MG63 (cell line): Measurements from ENCODE around the gene SLC39A2. TPM values are rescaled to one million over a fixed set of nuclear protein-coding genes. Genes with fewer than 3 reads are reported as not detected.
A peak's percentile ranks its signal among the peaks of the same experiment; 100 is the strongest.
"Not testable (repeated sequence)": the region's sequence is repeated elsewhere in the genome, so short reads cannot be mapped to it uniquely, and the experiment has no call there.

Source experiments
- DNase-seq: peaks from one replicate; pipeline ENCODE4 v3.0.0-alpha.2; 2020
- H3K27me3 ChIP-seq: fragments of 250-450 bp; sonication (Bioruptor Pico); 2 replicates; pipeline ENCODE4 v1.5.1; 2020; ENCODE audit warnings: mild to moderate bottlenecking, moderate library complexity
- H3K36me3 ChIP-seq: fragments of 250-450 bp; sonication (Bioruptor Pico); 2 replicates; pipeline ENCODE4 v1.5.1; 2020; ENCODE audit warnings: mild to moderate bottlenecking, moderate library complexity
- H3K4me3 ChIP-seq: fragments of 250-450 bp; sonication (Bioruptor Pico); 2 replicates; pipeline ENCODE4 v1.5.1; 2020; ENCODE audit warnings: mild to moderate bottlenecking, moderate library complexity
- H3K9me3 ChIP-seq: fragments of 250-450 bp; sonication (Bioruptor Pico); 2 replicates; pipeline ENCODE4 v1.5.1; 2020; ENCODE audit warnings: mild to moderate bottlenecking, moderate library complexity
- total RNA-seq: library from RNA; depleted of rRNA; stranded (reverse); fragments of >200 nt; shearing (Covaris generic); gene quantifications from 2 replicates; pipeline ENCODE4 v1.2.3, GENCODE V29; 2014; ENCODE audit warnings: low replicate concordance

SLC39A2 gene
- total RNA-seq, 1 experiment from 2014 or later: not detected

GRCh38 chr14:20988717-20989470, 10.2 kb upstream of the SLC39A2 start:
- Histone ChIP-seq H3K4me3 (peak overlapping the region; percentile 31), H3K27me3 (no peaks in the 10 kb centered on the region), H3K36me3 (peaks cover 9% of the 10 kb centered on the region), H3K9me3 (no peaks in the 10 kb centered on the region)
- no peak for DNase-seq

- Histone ChIP-seq H3K4me3 (peak overlapping the region; percentile 31), H3K27me3 (no peaks in the 10 kb centered on the region), H3K36me3 (peaks cover 9% of the 10 kb centered on the region), H3K9me3 (no peaks in the 10 kb centered on the region)
- no peak for DNase-seq
Measured at GRCh38 chr14:20989471-20989786, 9.7 kb upstream of the SLC39A2 start.

GRCh38 chr14:20989787-20990600, 9.1 kb upstream of the SLC39A2 start, which contains the start of gene METTL17:
TSS of gene METTL17 (plus strand) at chr14:20989980. CDS start at chr14:20990003, 23 bp downstream.
- Histone ChIP-seq H3K27me3 (no peaks in the 10 kb centered on the region), H3K9me3 (no peaks in the 10 kb centered on the region), H3K4me3 (peak within 1 kb of the TSS; percentile 91), H3K36me3 (peaks cover 11% of the 10 kb centered on the region)
- DNase-seq: peak; percentile 92

- DNase-seq: no peak
- H3K4me3 ChIP-seq: no peak overlapping the region
- no peaks in the 10 kb centered on the region for H3K27me3 ChIP-seq
- peaks cover 12% of the 10 kb centered on the region for H3K36me3 ChIP-seq
- no peaks in the 10 kb centered on the region for H3K9me3 ChIP-seq
Measured at GRCh38 chr14:20996521-20996920, 2.6 kb upstream of the SLC39A2 start.

- Histone ChIP-seq H3K9me3 (no peaks in the 10 kb centered on the region), H3K4me3 (no peak overlapping the region), H3K27me3 (no peaks in the 10 kb centered on the region), H3K36me3 (peaks cover 6% of the 10 kb centered on the region)
- DNase-seq: no peak
Measured at GRCh38 chr14:20997115-20997514, 2.0 kb upstream of the SLC39A2 start.

GRCh38 chr14:20997564-20997963, 1.5 kb upstream of the SLC39A2 start:
- H3K27me3 ChIP-seq: no peaks in the 10 kb centered on the region
- H3K36me3 ChIP-seq: peaks cover 2% of the 10 kb centered on the region
- H3K9me3 ChIP-seq: no peaks in the 10 kb centered on the region
- H3K4me3 ChIP-seq: no peak overlapping the region
- no peak for DNase-seq

GRCh38 chr14:20998139-20998538, 954 bp upstream of the SLC39A2 start:
- Histone ChIP-seq H3K36me3 (peaks cover 2% of the 10 kb centered on the region; the same call in 1 of the 2 replicates), H3K27me3 (no peaks in the 10 kb centered on the region), H3K9me3 (no peaks in the 10 kb centered on the region), H3K4me3 (no peak overlapping the region)
- DNase-seq: no peak

- Histone ChIP-seq H3K27me3 (no peaks in the 10 kb centered on the region), H3K4me3 (no peak overlapping the region), H3K36me3 (peaks cover 2% of the 10 kb centered on the region; the same call in 1 of the 2 replicates), H3K9me3 (no peaks in the 10 kb centered on the region)
- DNase-seq: no peak
Measured at GRCh38 chr14:20999591-20999990, 498 bp downstream of the SLC39A2 start.

GRCh38 chr14:21001218-21001617, 2.1 kb downstream of the SLC39A2 start:
- Histone ChIP-seq H3K9me3 (no peaks in the 10 kb centered on the region), H3K27me3 (no peaks in the 10 kb centered on the region), H3K36me3 (no peaks in the 10 kb centered on the region), H3K4me3 (no peak overlapping the region)
- no peak for DNase-seq

- no peaks in the 10 kb centered on the region for H3K36me3 ChIP-seq
- H3K27me3 ChIP-seq: no peaks in the 10 kb centered on the region
- no peak overlapping the region for H3K4me3 ChIP-seq
- DNase-seq: no peak
- no peaks in the 10 kb centered on the region for H3K9me3 ChIP-seq
Measured at GRCh38 chr14:21003788-21004346, 4.8 kb downstream of the SLC39A2 start.

GRCh38 chr14:21009721-21010120, 10.6 kb downstream of the SLC39A2 start:
- not testable (repeated sequence) for H3K9me3 ChIP-seq, H3K36me3 ChIP-seq, H3K27me3 ChIP-seq, H3K4me3 ChIP-seq, DNase-seq

GRCh38 chr14:21011136-21011535, 12.0 kb downstream of the SLC39A2 start:
- no peaks in the 10 kb centered on the region for H3K9me3 ChIP-seq
- no peaks in the 10 kb centered on the region for H3K36me3 ChIP-seq
- no peaks in the 10 kb centered on the region for H3K27me3 ChIP-seq
- no peak overlapping the region for H3K4me3 ChIP-seq
- no peak for DNase-seq

GRCh38 chr14:21014761-21015190, 15.7 kb downstream of the SLC39A2 start:
- Histone ChIP-seq H3K36me3 (no peaks in the 10 kb centered on the region), H3K27me3 (no peaks in the 10 kb centered on the region), H3K4me3 (no peak overlapping the region)

GRCh38 chr14:21015312-21015711, 16.2 kb downstream of the SLC39A2 start:
- DNase-seq: no peak
- Histone ChIP-seq H3K36me3 (no peaks in the 10 kb centered on the region), H3K9me3 (no peaks in the 10 kb centered on the region), H3K27me3 (no peaks in the 10 kb centered on the region), H3K4me3 (no peak overlapping the region)

More at GRCh38 chr14:21014761-21015190, 15.7 kb downstream of the SLC39A2 start:
- no peaks in the 10 kb centered on the region for H3K9me3 ChIP-seq
- peak; percentile 43 for DNase-seq

GRCh38 chr14:21016413-21017190, 17.5 kb downstream of the SLC39A2 start:
- Histone ChIP-seq H3K27me3 (no peaks in the 10 kb centered on the region), H3K9me3 (no peaks in the 10 kb centered on the region), H3K36me3 (no peaks in the 10 kb centered on the region), H3K4me3 (no peak overlapping the region)
- no peak for DNase-seq

- no peaks in the 10 kb centered on the region for H3K9me3 ChIP-seq
- DNase-seq: no peak
- H3K36me3 ChIP-seq: no peaks in the 10 kb centered on the region
- no peak overlapping the region for H3K4me3 ChIP-seq
- no peaks in the 10 kb centered on the region for H3K27me3 ChIP-seq
Measured at GRCh38 chr14:21017528-21018245, 18.6 kb downstream of the SLC39A2 start.
